ENCODE results near the gene NLK. TPM values are rescaled to one million over a fixed set of nuclear protein-coding genes. Genes with fewer than 3 reads are reported as not detected.
"Not testable (repeated sequence)": the region's sequence is repeated elsewhere in the genome, so short reads cannot be mapped to it uniquely, and the experiment has no call there.

The NLK gene
- total RNA-seq, 1 donor from 2014 or later: 13.3 TPM

GRCh38 chr17:28180449-28180848, 138.0 kb downstream of the NLK start:
- intact Hi-C loops (cut with DNase I): no loop called here
- H3K4me1 ChIP-seq: no peaks in the 10 kb centered on the region

GRCh38 chr17:28181568-28181967, 139.1 kb downstream of the NLK start:
- Histone ChIP-seq H3K4me1 (no peaks in the 10 kb centered on the region), H3K27ac (no peak overlapping the region), H3K4me3 (no peak overlapping the region), H3K36me3 (peaks cover 0 to 4% of the 10 kb centered on the region in 2 donors), H3K9me3 (no peaks in the 10 kb centered on the region), H3K27me3 (no peaks in the 10 kb centered on the region)
- intact Hi-C loops (cut with DNase I): no loop called here
- no peak for DNase-seq (ENCODE audit: extremely low spot score in 2 of 2)
- TF ChIP-seq POLR2A (IDR thresholded peaks at IDR 0.05) (no peak), POLR2AphosphoS5 (IDR thresholded peaks at IDR 0.05; ENCODE audit: insufficient read depth in 1 of 2, low read depth in 1 of 2) (no peak), CTCF (IDR thresholded peaks at IDR 0.05) (no peak)

More at GRCh38 chr17:28180449-28180848, 138.0 kb downstream of the NLK start:
- no peak for TF ChIP-seq POLR2AphosphoS5 (IDR thresholded peaks at IDR 0.05; ENCODE audit: insufficient read depth in 1 of 2, low read depth in 1 of 2)
- TF ChIP-seq CTCF (IDR thresholded peaks at IDR 0.05): no peak
- TF ChIP-seq POLR2A (IDR thresholded peaks at IDR 0.05): no peak
- H3K27me3 ChIP-seq: no peaks in the 10 kb centered on the region
- no peak for DNase-seq (ENCODE audit: extremely low spot score in 2 of 2)
- no peak overlapping the region for H3K4me3 ChIP-seq
- H3K9me3 ChIP-seq: no peaks in the 10 kb centered on the region
- peaks cover 2% of the 10 kb centered on the region in 2 donors for H3K36me3 ChIP-seq
- H3K27ac ChIP-seq: no peak overlapping the region

GRCh38 chr17:28182559-28182958, 140.1 kb downstream of the NLK start:
- no peak overlapping the region for H3K27ac ChIP-seq
- no peaks in the 10 kb centered on the region for H3K27me3 ChIP-seq
- no peaks in the 10 kb centered on the region for H3K4me1 ChIP-seq
- intact Hi-C loops (cut with DNase I): no loop called here
- no peak for TF ChIP-seq CTCF (IDR thresholded peaks at IDR 0.05)
- TF ChIP-seq POLR2A (IDR thresholded peaks at IDR 0.05): no peak
- H3K36me3 ChIP-seq: peaks cover 0 to 4% of the 10 kb centered on the region in 2 donors
- no peak overlapping the region for H3K4me3 ChIP-seq
- H3K9me3 ChIP-seq: no peaks in the 10 kb centered on the region
- DNase-seq (ENCODE audit: extremely low spot score in 2 of 2): no peak

- intact Hi-C loops (cut with DNase I): no loop called here
- Histone ChIP-seq H3K36me3 (peaks cover 0 to 4% of the 10 kb centered on the region in 2 donors), H3K4me1 (no peaks in the 10 kb centered on the region), H3K9me3 (no peaks in the 10 kb centered on the region), H3K27ac (no peak overlapping the region), H3K27me3 (no peaks in the 10 kb centered on the region), H3K4me3 (no peak overlapping the region)
- TF ChIP-seq CTCF (IDR thresholded peaks at IDR 0.05): no peak
- TF ChIP-seq POLR2A (IDR thresholded peaks at IDR 0.05): no peak
- no peak for TF ChIP-seq POLR2AphosphoS5 (IDR thresholded peaks at IDR 0.05; ENCODE audit: insufficient read depth in 1 of 2, low read depth in 1 of 2)
- DNase-seq (ENCODE audit: extremely low spot score in 2 of 2): no peak
These were observed 143.2 kb downstream of the NLK start for GRCh38 chr17:28185658-28186057.

GRCh38 chr17:28186472-28186871, 144.0 kb downstream of the NLK start:
- H3K27ac ChIP-seq; H3K4me3 ChIP-seq; H3K4me1 ChIP-seq; DNase-seq (ENCODE audit: extremely low spot score in 2 of 2); H3K36me3 ChIP-seq; H3K27me3 ChIP-seq; intact Hi-C loops (cut with DNase I); H3K9me3 ChIP-seq: not testable (repeated sequence)

- no peaks in the 10 kb centered on the region for H3K4me1 ChIP-seq
- intact Hi-C loops (cut with DNase I): no loop called here
- TF ChIP-seq POLR2AphosphoS5 (IDR thresholded peaks at IDR 0.05; ENCODE audit: insufficient read depth in 1 of 2, low read depth in 1 of 2): no peak
- no peak for TF ChIP-seq CTCF (IDR thresholded peaks at IDR 0.05)
- no peak for TF ChIP-seq POLR2A (IDR thresholded peaks at IDR 0.05)
- H3K36me3 ChIP-seq: peaks cover 0 to 12% of the 10 kb centered on the region in 2 donors
- H3K9me3 ChIP-seq: no peaks in the 10 kb centered on the region
- H3K27me3 ChIP-seq: no peaks in the 10 kb centered on the region
- DNase-seq (ENCODE audit: extremely low spot score in 2 of 2): no peak
- no peak overlapping the region for H3K27ac ChIP-seq
- no peak overlapping the region for H3K4me3 ChIP-seq
These were observed 145.5 kb downstream of the NLK start for GRCh38 chr17:28187931-28188330.
